ENCODE measurements around the gene CNNM4.

The CNNM4 gene

DNA sequence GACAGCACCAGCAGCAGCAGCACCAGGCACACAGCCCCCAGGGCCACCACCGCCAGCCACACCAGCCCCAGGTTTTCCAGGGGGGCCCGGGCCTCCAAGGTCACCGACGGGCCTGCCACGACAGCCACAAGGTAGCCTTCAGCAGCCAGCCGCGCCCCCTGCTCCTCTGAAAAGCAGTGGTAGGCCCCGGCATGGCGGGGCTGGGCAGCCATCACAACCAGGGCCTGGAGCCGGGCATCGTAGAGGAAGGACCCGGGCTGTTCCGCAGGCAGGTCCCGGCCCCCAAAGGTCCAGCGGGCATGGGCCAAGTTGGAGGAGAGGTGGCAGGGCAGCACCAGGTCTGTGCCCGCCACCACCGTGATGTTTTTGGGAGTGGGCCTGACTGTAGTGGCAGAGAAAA, 100.4 kb downstream of the CNNM4 start:
- no peak for DNase-seq

Measured in NCI-H1694 treated with DMSO at 0.1 percent for 48 hours (cell line).